GM19463 (cell line): ENCODE results near the gene NRXN2.
"Not testable (repeated sequence)": the region's sequence is repeated elsewhere in the genome, so short reads cannot be mapped to it uniquely, and the experiment has no call there.

Experiments
- ATAC-seq: cut with Tn5 transposase; IDR thresholded peaks from one replicate; pipeline ENCODE4 v1.9.1; 2021; ENCODE audit warnings: mild to moderate bottlenecking, moderate library complexity; ENCODE audit not compliant: unreplicated experiment

Gene NRXN2

DNA sequence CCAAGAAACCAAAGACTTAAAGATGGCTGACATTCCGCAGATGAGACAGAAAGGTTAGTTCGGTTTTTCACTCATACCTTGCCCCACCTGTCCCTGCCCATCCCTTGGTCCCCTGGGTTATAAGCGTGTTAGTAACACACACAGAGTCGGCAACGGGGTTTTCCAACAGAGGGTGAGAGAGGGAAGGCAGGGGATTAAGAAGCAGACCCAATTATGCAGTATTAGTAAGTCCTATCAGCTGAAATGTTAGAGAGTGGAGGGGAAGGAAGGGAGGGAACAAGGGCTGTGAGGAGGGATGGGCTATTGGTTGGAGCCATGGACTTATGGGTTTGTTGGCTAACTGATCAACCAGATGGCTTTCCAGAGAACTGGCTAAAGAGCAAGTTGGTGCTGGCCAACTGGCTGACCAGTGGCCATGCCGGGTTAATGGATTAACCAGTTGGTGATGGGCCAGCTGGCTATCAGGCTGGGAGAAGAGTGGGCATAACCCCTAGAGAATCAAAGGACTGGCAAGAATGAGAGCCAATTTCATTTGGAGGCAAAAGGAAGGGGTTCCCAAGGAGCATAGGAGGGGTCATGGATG, 45.5 kb downstream of the NRXN2 start:
- no peak for ATAC-seq

DNA sequence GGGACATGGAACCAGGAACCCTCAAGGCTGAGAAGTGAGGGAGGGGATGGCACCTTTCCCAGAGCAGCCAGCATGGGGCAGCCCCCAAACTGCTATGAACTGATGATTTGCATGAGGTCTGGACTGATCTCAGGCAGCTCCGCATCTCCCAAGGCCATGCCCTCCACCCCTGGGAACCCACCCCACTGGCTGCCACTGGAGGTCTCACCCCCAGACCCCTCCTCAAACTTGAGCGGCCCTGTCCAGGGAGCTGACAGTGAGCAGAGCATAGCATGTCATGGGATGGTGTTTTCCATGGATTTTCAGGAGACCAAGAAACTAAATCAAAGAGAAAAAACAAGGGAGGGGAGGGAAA, 46.8 kb downstream of the NRXN2 start:
- no peak for ATAC-seq

DNA sequence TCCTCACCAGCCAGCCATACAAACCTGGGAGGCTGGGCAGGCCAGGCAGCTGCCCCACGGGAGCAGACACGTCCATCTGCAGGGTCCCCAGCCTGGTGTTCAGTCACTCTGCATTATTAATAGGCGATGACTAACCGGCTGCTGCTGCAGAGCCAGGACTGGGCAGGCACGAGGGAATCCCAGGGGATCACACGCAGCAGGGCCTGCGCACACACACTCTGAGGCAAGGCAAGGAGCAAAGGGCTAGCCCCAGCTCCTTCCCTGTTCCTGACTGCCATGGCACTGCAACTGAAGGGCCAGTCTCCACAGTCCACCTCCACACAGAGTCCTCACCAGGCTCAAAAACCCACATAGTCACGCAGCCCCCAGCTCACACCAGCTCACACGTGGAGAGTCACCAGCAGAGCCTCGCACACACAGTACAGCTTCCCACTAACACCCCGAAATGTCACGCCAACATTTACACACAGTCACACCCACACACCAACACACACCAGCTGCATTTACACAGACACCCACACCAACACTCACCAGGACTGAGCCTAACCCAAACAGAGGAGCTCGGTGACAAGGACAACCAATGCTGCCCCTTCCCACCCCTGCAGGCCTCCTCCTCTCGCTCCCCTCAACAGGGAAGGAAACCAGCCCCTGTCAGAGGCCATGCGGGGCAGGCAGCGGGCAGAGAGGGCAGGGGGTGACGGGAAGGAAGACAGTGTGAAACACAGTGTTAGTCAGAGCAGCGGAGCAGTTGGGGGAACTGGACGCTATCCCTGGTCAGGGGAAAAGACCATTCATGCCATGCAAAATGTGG, 47.3 kb downstream of the NRXN2 start:
- ATAC-seq: no peak

DNA sequence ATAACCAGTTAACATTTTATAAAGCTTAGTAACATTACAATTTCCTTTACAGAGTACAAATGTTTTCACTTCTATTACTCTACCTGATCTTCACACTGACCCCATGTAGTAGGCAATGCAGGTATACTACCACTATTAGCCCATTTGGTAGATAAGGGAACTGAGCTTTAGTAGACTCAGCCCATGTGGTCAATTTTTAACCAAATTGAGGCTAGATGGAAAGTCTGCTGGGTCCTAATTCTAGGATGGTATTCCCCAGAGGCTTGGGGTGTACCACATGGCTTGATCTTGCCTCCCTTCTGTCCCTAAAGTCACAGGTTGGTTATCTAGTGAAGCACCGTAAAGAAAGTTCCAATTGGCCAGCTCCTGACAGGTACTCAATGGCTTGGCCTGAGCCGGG, 48.2 kb downstream of the NRXN2 start:
- ATAC-seq: peak; percentile 45

DNA sequence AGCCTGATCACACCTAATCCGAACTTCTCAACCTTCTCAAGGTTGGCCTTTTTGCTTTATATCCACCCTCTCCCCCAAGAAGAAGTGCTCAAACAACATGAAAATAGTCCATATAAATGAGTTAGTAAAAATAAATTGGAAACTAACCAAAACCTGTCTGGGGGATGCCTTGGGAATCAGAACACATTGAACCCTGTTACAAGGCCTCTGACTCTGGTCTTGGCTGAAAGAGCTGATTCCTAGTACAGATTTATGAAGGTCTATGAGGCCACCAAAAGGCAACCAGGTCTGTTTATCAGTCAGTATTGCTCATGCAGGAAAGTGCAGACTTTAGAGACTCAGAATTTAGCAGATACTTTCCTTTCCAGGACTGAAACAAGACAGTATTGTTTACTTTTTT, 49.7 kb downstream of the NRXN2 start:
- ATAC-seq: no peak

DNA sequence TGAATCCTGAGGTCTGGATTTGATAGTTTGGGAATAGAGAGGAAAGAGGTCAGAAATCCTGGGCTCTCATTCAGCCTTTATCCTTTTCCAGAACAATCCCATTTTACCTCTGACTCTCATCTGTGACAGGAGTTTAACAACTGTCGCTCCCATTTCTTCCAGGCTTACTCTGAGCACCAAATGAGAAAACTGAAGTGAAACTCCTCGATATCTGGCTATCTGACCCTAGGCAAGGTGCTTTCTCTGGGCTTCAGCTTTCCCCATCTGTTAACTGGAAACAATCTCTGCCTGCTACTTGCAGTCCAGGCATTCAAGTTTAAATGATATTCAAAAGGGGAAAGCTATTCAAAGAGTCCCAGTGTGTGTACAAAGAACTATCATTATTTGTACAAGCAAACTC, 50.1 kb downstream of the NRXN2 start:
- ATAC-seq: no peak

DNA sequence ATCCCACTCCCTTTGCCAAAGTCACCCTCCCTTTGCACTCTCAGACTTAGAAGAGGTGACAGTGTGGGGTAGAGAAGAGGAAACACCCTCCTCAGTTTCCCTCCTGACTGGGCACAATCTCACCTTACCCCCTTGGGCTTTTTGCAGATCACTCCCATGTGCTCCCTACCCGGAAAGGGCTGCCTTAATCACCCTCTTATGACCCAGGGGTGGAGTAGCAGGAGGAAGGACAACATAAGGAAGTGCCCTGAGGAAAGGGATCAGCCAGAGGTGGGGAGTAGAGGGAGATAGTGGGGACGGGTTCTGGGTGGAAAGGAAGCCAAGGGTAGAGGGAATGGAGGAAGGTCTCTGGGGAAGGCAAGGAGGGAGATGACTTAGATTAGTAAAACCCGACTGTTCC, 52.0 kb downstream of the NRXN2 start:
- ATAC-seq: no peak

DNA sequence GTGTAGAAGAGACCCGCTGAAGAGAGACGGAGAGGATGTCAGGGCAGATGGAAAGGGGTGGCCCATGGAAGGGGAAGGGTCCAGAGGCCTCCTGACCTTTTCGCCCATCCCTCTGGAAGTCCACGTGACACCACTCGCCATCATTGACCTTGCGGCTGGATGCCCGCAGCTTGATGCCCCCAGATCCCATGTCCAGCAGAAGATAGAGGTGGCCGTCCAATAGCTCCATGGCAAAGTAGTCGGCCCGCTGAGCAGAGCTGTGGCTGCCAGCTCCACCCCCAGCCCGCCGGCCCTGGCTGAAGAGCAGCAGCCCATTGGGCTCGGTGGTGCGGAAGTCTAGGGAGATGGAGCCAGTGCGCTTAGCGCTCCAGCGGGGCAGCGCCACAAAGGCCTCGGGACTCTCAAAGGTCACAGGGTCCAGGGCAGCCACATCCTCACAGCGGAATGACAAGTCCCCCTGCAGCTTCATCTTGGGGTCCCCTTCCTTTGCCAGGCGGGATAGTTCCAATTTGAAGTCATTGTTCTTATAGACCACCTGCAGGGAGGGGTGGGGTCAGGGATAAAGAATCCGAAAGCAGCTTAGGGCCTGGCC, 55.7 kb downstream of the NRXN2 start:
- ATAC-seq: no peak

DNA sequence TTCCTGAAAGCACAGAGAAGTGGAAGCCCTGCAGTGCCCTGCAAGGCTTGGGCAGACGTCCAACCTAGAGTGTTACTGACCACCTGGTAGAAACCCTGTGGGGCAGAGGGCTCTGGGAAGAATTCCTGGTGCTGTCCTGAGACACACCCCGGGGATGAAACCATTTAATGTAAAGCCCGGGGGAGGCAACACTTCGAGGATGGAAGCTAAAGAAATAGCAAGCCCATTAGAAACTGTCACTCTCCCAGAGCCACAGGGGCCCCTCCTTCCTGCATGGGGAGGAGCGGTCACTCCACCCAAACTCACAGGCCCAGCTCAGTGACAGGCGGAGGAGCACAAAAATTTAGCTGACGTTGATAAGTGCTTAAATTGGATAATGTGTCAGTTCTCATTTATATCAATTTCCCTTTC, 57.6 kb downstream of the NRXN2 start:
- no peak for ATAC-seq

DNA sequence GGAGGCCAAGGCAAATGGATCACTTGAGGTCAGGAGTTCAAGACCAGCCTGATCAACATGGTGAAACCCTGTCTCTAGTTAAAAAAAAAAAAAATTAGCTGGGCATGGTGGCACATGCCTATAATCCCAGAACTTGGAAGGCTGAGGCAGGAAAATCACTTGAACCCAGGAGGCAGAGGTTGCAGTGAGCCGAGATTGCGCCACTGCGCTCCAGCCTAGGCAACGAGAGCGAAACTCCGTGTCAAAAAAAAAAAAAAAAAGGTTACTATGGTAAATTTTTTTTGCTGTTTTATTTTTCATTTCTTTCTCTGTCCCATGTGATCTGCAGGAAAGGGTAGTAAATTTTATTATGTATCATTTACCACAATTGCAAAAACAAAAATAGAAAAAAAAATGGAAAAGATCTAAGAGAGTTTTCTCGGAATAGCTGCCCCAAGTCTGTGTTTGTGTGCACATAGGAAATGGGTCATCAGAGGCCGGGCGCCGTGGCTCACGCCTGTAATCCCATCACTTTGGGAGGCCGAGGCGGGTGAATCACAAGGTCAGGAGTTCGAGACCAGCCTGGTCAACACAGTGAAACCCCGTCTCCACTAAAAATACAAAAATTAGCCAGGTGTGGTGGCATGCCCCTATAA, 58.6 kb downstream of the NRXN2 start:
- ATAC-seq: not testable (repeated sequence)

DNA sequence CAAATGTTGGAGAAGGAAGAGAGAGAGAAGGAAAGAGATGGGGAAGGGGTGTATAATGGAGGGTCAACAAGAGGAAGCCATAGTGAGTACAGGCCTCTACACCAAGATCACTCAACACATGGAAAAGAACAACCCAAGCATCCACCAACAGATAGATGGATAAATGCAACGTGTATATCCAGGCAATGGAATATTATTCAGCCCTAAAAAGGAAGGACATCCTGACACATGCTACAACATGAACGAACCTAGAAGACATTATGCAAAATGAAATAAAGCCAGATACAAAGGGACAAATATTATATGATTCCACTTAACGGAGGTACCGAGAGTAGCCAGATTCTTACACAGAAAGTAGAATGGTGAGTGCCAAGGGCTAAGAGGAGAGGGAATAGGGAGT, 59.3 kb downstream of the NRXN2 start:
- no peak for ATAC-seq

DNA sequence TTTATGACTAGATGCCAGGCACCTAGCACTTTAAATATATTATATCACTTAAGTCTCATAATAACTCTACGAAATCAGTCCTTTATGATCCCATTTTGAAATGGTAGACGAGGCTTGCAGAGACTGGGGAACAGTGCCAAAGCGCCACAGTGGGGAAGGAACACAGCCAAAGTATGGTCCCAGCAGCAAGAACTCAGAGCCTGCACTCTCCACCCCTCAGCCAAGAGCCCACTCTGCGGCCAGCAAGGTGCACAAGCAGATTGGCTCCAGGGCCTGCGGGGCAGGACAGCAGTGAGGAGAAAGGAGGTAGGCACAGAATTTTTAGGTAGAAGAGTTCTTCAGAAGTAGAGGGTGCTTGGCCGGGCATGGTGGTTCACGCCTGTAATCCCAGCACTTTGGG, 61.4 kb downstream of the NRXN2 start:
- no peak for ATAC-seq

DNA sequence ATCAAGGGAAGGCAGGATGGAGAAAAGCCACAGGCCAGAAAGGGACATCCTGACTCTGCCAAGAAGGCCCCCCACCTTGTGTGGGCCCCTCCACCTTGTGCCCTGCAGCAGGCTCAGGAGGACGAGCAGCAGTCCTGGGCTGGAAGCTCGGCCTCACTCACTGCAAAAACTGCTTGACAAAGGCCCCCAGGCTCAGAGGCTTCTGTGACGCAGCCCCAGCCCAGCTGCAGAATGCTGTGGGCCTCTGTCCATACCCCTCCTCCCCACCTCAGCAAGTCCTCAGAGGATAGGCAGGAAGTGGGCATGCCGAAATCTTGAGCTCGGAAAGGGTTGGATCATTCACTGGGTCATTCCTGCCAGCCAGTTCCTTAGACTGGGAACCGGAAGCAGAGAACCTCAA, 61.9 kb downstream of the NRXN2 start:
- no peak for ATAC-seq

DNA sequence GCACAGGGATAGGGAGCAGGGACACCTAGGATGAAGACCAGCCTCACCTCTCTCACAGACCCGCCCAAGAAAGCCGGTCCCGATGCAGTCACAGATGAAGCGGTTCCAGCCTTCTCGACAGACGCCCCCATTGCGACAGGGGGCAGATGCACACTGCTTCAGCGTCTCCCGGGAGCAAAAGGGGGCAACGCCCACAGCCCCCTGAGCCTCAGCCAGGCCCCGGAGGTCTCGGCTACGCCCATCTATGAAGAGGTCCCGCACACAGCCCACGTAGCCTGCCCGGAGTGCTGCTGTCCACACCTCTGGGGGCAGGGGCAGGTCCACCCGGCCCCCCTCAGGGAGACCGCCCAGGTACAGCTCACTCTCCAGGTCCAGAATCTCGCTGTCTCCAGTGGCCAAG, 62.3 kb downstream of the NRXN2 start:
- ATAC-seq: no peak

DNA sequence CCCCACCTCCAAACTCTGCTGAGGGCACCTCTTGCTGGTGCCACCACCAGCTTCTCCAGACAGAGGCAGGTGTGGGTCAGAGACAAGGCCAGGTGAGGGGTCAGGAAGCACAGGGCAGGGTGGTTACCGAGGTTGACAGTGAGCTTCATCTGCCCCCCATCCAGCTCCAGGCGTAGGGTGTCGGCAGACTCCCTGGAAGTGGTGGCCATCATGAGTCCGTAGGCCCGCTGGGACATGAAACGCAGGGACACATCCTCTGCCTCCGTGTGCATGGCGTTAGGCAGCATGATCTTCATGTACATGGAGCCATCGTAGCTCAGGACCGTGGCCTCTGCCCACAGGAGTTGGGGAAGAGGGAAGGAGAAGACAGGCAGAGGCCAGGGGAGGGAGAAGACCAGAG, 62.8 kb downstream of the NRXN2 start:
- no peak for ATAC-seq

DNA sequence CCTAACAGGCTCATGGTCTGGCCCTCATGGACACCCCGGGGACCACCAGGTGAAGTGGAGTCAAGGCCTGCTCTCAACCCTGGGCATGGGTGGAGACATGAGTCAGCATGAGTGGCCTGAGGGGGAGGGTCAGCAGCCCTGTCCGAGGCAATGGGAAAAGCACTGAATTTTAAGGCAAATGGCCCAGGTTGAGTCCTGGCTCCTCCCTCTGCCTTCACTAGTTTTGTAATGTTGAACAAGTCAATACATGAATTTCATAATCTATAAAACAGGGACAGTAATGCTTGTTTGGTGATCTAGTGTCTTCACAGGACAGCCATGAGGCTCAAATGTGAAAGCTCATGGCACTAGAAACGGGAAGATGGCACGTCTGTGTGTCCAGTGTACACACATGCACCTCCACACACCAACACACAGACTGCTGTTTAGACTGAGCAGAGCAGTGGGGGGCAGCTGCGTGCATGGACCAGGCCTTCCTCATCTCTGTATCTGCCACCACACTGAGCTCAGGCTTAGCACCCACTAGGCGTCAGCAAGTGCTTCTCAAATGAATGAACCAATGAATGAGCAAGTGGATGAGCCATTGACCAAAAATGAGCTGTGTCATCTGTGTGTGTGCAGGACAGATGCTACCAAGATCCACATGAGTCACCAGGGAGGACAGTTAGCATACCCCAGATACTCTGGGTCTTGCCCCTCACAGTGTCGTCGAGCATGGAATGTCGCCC, 63.4 kb downstream of the NRXN2 start:
- ATAC-seq: no peak

DNA sequence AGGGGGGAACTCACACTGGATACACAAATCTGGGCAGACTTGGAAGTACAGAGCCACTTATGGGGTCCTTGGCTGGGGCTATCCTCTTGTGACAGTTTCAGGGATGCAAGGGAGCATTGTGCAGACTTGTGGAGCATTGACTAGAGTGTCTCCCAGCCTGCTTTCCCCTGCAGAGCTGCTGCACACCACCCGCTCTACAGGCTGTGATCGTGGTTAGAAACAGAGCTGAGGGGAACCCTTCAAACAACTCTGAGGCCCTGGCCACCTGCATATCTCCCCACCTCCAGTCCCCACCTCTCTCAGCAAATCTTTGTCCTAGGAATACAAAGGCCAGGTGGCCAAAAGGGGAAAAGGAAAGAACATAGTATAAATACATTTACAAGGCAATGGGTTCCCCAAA, 64.7 kb downstream of the NRXN2 start:
- no peak for ATAC-seq

DNA sequence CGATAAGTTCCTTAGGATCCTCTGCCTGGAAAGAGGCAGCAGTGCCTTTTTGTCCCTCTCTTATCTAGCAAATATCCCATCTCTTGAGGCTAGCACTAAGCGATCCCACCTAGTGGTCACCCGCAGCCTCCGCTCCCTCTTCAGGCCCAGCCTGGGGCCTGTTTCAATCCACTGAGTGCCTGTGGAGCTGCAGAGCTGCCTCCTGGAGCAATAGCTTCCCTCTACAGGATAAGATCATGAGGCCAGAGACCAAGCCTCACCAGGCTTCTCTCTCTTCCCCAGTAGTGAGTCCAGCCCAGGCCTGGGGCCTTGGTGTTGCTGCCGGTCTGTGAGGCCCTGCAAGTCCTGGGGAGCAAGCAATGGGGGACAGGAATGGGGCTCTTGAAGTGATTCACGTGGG, 66.1 kb downstream of the NRXN2 start:
- no peak for ATAC-seq

DNA sequence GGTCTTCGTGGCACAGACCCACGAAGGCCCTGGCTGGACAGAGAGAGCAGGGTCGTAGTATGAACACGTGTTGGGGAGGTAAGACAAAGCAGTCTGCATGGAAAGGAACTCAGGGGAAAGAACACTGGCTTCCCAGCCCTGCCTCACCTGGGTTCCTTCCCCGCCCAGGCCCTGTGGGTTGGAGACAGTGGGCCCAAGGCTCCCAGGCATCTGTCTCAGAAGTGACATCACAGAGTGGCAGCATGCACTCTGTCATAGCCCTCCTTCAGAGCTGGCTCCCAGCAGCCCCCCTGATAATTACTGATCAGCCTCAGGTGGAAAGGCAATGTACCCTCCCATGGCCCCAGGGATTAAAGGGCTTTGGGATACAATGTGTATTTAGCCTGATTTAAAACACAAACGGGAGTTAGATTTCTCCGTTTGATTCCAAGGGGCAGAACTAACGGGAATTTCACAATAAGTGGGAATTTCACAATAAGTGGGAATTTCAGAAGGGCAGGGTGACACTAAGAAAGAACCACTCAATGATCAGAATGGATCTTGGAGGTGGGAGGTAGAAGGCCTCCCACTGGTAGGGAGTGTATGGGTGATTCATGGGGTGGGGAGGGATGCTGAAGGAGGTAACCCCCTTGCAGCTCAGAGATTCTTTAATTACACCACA, 66.9 kb downstream of the NRXN2 start:
- ATAC-seq: no peak

DNA sequence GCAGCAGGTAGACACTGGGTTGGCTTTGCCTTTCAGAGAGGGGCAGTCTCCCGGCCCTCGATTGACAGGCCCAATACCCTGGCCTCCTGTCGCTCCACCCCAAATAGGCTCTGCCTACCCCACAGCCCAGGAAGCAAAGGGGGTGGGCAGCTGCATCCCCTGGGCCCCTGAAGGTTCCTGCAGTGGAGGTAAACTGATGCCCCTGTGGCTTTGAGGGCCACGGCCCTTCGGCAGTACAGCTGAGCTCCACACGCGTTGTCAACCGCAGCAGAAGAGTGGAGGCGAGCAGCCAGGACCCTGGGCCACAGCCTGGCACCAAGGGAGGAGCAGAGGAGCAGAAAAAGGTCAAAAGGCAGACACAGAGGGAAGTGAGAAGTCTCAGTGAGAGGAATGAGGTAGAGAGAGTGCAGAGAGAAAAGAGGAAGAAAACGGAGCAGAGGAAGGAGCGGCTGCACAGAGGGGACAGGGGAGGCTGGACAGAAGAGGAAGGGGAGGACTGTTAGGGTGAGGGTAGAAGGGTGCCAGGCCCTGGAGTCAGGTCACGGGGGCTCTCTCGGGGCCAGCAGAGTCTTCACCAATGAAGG, 67.9 kb downstream of the NRXN2 start:
- ATAC-seq: no peak

DNA sequence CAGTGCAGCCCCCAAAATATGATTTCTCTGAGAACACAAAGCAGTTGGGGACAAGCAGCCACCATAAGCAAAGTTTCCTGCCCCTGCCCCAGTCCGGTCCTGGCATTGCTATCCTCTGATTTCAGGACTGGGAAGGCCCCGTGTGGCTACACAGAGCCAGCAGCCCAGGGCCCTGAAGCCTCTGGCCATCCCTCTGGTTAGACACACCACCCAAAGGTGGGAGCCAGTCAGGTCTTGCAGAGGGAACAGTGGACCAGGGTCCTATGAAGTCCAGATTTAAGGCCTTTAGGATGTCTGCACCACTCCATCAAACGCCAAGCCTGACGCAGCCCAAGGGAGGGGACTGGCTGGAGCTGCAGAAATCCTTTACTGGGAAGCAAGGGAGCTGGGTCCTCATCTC, 68.6 kb downstream of the NRXN2 start:
- no peak for ATAC-seq
